Measurements from ENCODE around the gene KIAA1958.

- no peak for TF ChIP-seq CTCF (IDR thresholded peaks at IDR 0.05)
- no peak for TF ChIP-seq POLR2A (IDR thresholded peaks at IDR 0.05)
Observed at GRCh38 chr9:112703304-112703703, 216.7 kb downstream of the KIAA1958 start.
